Colonic mucosa (tissue), 4 donors: ENCODE measurements around the gene CD177. TPM values are rescaled to one million over a fixed set of nuclear protein-coding genes. Genes with fewer than 3 reads are reported as not detected.

Experiments used
- DNase-seq: peaks from one replicate; pipeline ENCODE4 v3.0.0-alpha.2; 2020
- H3K27ac ChIP-seq: fragments of 200-600 bp; one replicate; pipeline ENCODE4 v1.8.0; 2021
- H3K27me3 ChIP-seq: fragments of 200-600 bp; one replicate; pipeline ENCODE4 v1.8.0; 2021
- H3K36me3 ChIP-seq: fragments of 200-600 bp; one replicate; pipeline ENCODE4 v1.8.0; 2021
- H3K4me1 ChIP-seq: fragments of 200-600 bp; one replicate; pipeline ENCODE4 v1.8.0; 2021; ENCODE audit warnings: mild to moderate bottlenecking
- H3K4me3 ChIP-seq: fragments of 200-600 bp; one replicate; pipeline ENCODE4 v1.8.0; 2021
- H3K9ac ChIP-seq, 2 donors: one replicate each; pipeline ENCODE4 v1.7.0; 2013; ENCODE audit warnings: control low read depth in 2 of 2, low read depth in 2 of 2, low read length in 2 of 2
- H3K9me3 ChIP-seq: fragments of 200-600 bp; one replicate; pipeline ENCODE4 v1.8.0; 2021
- intact Hi-C: fragments of 100-400 bp; cut with DNase I; formaldehyde crosslinking; loops from one replicate; pipeline ENCODE4 v1.14.1; 2022
- total RNA-seq, 2 donors: library from RNA; stranded (reverse); fragmentation: NEBNext Ultra II Directional in 1 of 2; extraction: Animal tissue kit (Norgen Biotek cat#: 25700) in 1 of 2; gene quantifications; one replicate each; pipeline ENCODE4 v1.2.1, GENCODE V29; 2021
- TF ChIP-seq, protein P1 (sequence below): fragments of 200-600 bp; IDR thresholded peaks from one replicate; pipeline ENCODE4 v1.8.0; 2022; ENCODE audit warnings: antibody characterized with exemption, mild to moderate bottlenecking
- donor health status: healthy.
- donor health status: DM: no; HTN: no; CAD: no.
- donor health status: DM: no; HTN: no; CAD: no.

CD177 gene, protein sequence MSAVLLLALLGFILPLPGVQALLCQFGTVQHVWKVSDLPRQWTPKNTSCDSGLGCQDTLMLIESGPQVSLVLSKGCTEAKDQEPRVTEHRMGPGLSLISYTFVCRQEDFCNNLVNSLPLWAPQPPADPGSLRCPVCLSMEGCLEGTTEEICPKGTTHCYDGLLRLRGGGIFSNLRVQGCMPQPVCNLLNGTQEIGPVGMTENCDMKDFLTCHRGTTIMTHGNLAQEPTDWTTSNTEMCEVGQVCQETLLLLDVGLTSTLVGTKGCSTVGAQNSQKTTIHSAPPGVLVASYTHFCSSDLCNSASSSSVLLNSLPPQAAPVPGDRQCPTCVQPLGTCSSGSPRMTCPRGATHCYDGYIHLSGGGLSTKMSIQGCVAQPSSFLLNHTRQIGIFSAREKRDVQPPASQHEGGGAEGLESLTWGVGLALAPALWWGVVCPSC
- 100 to 1,000 TPM in 1 of 2 donors, 10 to 100 TPM in 1; 97.4 to 320 TPM for total RNA-seq

DNA sequence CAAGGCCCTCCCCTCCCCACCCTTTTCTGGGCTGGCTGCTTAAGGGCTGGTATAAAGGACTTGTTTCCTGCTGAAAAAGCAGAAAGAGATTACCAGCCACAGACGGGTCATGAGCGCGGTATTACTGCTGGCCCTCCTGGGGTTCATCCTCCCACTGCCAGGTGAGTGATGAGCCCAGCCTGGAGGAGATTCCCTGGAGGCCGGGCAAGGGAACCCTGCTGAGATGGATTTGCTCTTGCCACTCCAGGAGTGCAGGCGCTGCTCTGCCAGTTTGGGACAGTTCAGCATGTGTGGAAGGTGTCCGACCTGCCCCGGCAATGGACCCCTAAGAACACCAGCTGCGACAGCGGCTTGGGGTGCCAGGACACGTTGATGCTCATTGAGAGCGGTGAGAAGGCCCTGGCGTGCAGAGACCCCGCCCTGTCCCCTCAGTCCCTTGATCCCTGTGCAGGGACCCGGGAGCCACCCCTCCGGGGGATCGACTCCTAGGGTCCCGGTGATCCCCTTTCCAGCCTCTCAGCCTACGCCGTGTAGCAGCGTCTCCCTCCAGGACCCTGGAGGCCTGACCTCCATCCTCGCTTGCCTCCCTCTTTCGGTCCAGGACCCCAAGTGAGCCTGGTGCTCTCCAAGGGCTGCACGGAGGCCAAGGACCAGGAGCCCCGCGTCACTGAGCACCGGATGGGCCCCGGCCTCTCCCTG, at the start of gene CD177:
Gene CD177, plus strand, starts transcription at position 81 of the 699 bp plus-strand sequence. Its CDS starts 29 bp downstream, at position 110.
- Histone ChIP-seq H3K9ac (no peak within 1 kb of the TSS), H3K9me3 (no peaks in the 10 kb centered on the region), H3K4me3 (peak within 1 kb of the TSS; percentile 30), H3K36me3 (no peaks in the 10 kb centered on the region), H3K27ac (peak within 1 kb of the TSS; percentile 68), H3K4me1 (peaks cover 3% of the 10 kb centered on the region), H3K27me3 (no peaks in the 10 kb centered on the region)
- TF ChIP-seq, protein P1, sequence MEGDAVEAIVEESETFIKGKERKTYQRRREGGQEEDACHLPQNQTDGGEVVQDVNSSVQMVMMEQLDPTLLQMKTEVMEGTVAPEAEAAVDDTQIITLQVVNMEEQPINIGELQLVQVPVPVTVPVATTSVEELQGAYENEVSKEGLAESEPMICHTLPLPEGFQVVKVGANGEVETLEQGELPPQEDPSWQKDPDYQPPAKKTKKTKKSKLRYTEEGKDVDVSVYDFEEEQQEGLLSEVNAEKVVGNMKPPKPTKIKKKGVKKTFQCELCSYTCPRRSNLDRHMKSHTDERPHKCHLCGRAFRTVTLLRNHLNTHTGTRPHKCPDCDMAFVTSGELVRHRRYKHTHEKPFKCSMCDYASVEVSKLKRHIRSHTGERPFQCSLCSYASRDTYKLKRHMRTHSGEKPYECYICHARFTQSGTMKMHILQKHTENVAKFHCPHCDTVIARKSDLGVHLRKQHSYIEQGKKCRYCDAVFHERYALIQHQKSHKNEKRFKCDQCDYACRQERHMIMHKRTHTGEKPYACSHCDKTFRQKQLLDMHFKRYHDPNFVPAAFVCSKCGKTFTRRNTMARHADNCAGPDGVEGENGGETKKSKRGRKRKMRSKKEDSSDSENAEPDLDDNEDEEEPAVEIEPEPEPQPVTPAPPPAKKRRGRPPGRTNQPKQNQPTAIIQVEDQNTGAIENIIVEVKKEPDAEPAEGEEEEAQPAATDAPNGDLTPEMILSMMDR: no peak
- no peak for DNase-seq
- intact Hi-C loops: no loop called here

DNA sequence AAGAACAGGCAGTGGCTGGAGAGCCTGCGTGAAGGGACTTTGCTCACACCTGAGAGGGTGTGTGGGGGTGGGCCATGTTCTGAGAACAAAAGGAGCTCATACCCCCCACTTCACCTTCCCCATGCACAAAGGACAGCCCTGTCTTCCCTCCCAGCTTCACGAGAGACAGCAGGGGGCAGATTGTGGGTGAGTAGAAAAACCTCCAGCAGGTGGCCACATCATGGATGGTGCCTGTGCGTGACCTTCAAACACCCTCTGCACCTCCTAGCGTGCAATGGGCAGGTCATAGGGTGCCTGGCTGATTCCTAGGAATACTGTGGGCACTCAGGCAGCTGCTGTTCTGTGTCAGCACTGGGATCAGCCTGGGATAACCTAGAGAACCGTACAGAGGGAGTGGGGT, 47.8 kb upstream of the CD177 start:
- Histone ChIP-seq H3K36me3 (no peaks in the 10 kb centered on the region), H3K4me1 (no peaks in the 10 kb centered on the region), H3K27me3 (no peaks in the 10 kb centered on the region), H3K9ac (no peak overlapping the region), H3K4me3 (no peak overlapping the region), H3K9me3 (no peaks in the 10 kb centered on the region), H3K27ac (no peak overlapping the region)
- TF ChIP-seq, protein P1: no peak
- DNase-seq: no peak
- intact Hi-C loops: no loop called here

DNA sequence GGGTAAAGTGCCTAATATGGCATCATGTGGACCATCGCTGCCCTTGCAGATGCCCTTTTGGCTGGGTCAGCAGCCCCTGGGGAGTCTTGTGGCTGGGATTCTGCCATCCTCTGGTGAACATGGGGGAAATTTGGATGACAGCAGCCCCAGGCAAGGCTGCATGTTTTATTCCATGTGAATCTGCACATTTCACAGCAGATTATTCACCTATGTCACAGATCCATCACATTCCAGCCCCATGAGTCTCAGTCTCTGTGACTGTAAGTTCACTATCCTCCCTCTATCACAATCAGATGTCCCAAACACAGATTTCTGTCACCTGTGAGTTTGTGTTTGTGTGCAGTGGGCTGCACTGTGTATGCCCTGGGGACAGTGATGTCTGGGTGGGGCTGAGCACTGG, 47.4 kb upstream of the CD177 start:
- no peak overlapping the region for H3K4me3 ChIP-seq
- no peaks in the 10 kb centered on the region for H3K4me1 ChIP-seq
- intact Hi-C loops: no loop called here
- no peaks in the 10 kb centered on the region for H3K27me3 ChIP-seq
- no peak overlapping the region for H3K27ac ChIP-seq
- H3K9ac ChIP-seq: no peak overlapping the region
- H3K9me3 ChIP-seq: no peaks in the 10 kb centered on the region
- H3K36me3 ChIP-seq: no peaks in the 10 kb centered on the region
- TF ChIP-seq, protein P1: no peak
- no peak for DNase-seq

DNA sequence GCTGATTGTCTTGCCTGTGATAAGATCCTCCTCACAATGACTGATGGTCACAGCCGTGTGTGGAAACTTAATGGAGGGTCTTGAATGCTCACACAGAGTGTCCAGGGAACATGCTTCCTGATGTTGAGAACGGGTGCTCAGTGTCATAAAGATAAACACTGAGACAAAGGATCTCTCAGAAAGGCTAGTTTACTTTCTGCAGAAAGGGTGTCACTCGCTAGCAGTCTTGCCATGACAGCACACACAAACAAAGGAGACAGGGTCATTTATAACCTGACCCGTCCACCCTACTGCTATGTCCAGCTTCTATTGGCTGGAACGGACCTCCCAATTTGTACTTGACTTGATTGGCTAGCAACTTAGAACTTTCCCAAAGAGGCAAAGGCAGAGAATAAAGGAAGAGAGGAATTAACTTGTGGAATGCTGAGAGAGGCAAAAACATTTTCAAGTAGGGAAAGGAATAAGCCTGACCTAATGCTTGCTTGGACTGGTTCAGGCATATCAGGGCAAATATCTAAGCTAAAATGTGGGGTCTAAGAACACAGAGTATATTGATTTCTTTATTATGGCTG, 45.2 kb upstream of the CD177 start:
- Histone ChIP-seq H3K9ac (no peak overlapping the region), H3K4me3 (no peak overlapping the region), H3K27me3 (no peaks in the 10 kb centered on the region), H3K9me3 (no peaks in the 10 kb centered on the region), H3K27ac (no peak overlapping the region), H3K4me1 (no peaks in the 10 kb centered on the region), H3K36me3 (no peaks in the 10 kb centered on the region)
- no peak for DNase-seq
- intact Hi-C loops: no loop called here
- TF ChIP-seq, protein P1: no peak

DNA sequence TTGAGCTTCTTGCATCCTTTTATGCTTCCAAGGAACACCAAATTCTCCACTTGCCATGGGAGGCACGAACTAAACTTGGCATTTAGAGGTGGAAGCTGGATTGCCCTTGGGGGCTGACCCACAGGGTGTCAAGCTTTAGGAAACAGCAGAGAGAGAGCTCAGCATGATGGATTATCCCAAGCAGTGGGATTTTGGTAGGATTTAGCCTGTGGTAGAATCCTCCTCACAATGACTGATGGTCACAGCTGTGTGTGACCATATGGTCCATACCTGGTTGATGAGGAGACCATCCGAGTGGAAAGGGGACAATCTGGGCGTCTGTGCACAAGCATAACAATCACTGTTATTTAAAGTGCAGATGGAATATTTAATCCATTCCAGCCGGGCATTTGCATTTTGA, 44.0 kb upstream of the CD177 start:
- no peaks in the 10 kb centered on the region for H3K4me1 ChIP-seq
- no peaks in the 10 kb centered on the region for H3K9me3 ChIP-seq
- TF ChIP-seq, protein P1: no peak
- no peak overlapping the region for H3K9ac ChIP-seq
- no peak overlapping the region for H3K4me3 ChIP-seq
- H3K27me3 ChIP-seq: no peaks in the 10 kb centered on the region
- DNase-seq: no peak
- intact Hi-C loops: no loop called here
- H3K36me3 ChIP-seq: no peaks in the 10 kb centered on the region
- no peak overlapping the region for H3K27ac ChIP-seq
